Calu3 (cell line): ENCODE measurements around the gene DLK1. TPM values are rescaled to one million over a fixed set of nuclear protein-coding genes. Genes with fewer than 3 reads are reported as not detected.

Source experiments
- BruUV-seq: library from RNA; stranded (reverse); fragments of 400-500 nt; replicated peaks from 2 replicates; lab custom pipeline; 2021; lab: Mats Ljungman, UMichigan
- CTCF ChIA-PET: fragments of 300-600 bp; sonication (Branson Sonifier 250); formaldehyde crosslinking; loops from one replicate; lab custom pipeline; 2022; ENCODE audit warnings: antibody characterized with exemption; lab: Charles Lee
- DNase-seq: peaks from one replicate; pipeline ENCODE4 v3.0.0; 2022
- H3K27ac Mint-ChIP-seq: one replicate; pipeline ENCODE4 v1.8.0; 2022; ENCODE audit warnings: mixed read lengths; ENCODE audit not compliant: unreplicated experiment
- H3K27me3 Mint-ChIP-seq: one replicate; pipeline ENCODE4 v1.8.0; 2022; ENCODE audit warnings: mixed read lengths; ENCODE audit not compliant: unreplicated experiment
- H3K36me3 Mint-ChIP-seq: one replicate; pipeline ENCODE4 v1.8.0; 2022; ENCODE audit warnings: mild to moderate bottlenecking, moderate library complexity, mixed read lengths; ENCODE audit not compliant: insufficient read depth, unreplicated experiment
- H3K4me1 Mint-ChIP-seq: one replicate; pipeline ENCODE4 v1.8.0; 2022; ENCODE audit warnings: mild to moderate bottlenecking, low read depth, mixed read lengths; ENCODE audit not compliant: unreplicated experiment
- H3K4me3 Mint-ChIP-seq: one replicate; pipeline ENCODE4 v1.8.0; 2022; ENCODE audit warnings: mild to moderate bottlenecking, low read depth, moderate library complexity, mixed read lengths; ENCODE audit not compliant: unreplicated experiment
- H3K9me3 Mint-ChIP-seq: one replicate; pipeline ENCODE4 v1.8.0; 2022; ENCODE audit warnings: low read depth, mixed read lengths; ENCODE audit not compliant: unreplicated experiment
- intact Hi-C: fragments of 100-400 bp; cut with micrococcal nuclease; formaldehyde crosslinking; loops from one replicate; pipeline ENCODE4 v1.10.0; 2022; ENCODE audit not compliant: unreplicated experiment
- total RNA-seq: library from RNA; stranded (reverse); gene quantifications from 2 replicates; pipeline ENCODE4 v1.2.3, GENCODE V29; 2022
- TF ChIP-seq, protein P1 (sequence below): fragments of 200-600 bp; IDR thresholded peaks from one replicate; pipeline ENCODE4 v1.8.0; 2022; ENCODE audit warnings: antibody characterized with exemption; ENCODE audit not compliant: unreplicated experiment

The DLK1 gene
- total RNA-seq, 1 experiment from 2014 or later = not detected

DNA sequence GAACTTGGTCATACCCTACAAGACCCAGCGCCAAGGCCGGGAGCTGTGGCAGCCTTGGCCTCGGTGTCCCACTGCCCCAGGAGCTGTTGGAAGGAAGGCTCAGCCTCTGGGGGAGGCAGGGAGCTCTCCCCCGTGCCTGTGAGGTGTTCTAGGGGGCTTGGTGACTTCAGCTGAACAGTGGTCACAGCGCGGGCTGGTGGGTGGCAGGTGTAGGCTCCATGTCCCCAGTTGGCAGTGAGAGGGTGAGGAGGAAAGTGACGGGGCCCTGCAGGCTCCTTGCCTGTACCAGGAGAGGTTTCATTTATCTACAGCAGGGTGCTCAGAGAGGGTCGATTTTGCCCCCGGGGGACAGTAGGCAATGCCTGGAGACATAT is 47.5 kb downstream of the DLK1 start:
- Mint-ChIP-seq H3K4me3 (no peak overlapping the region), H3K27ac (no peak overlapping the region), H3K4me1 (no peaks in the 10 kb centered on the region), H3K9me3 (no peaks in the 10 kb centered on the region), H3K27me3 (peaks cover 100% of the 10 kb centered on the region), H3K36me3 (peaks cover 5% of the 10 kb centered on the region)
- no TSS peak for BruUV-seq
- CTCF ChIA-PET = no interaction called here
- intact Hi-C loops = no loop called here
- DNase-seq = no peak
- TF ChIP-seq, protein P1, sequence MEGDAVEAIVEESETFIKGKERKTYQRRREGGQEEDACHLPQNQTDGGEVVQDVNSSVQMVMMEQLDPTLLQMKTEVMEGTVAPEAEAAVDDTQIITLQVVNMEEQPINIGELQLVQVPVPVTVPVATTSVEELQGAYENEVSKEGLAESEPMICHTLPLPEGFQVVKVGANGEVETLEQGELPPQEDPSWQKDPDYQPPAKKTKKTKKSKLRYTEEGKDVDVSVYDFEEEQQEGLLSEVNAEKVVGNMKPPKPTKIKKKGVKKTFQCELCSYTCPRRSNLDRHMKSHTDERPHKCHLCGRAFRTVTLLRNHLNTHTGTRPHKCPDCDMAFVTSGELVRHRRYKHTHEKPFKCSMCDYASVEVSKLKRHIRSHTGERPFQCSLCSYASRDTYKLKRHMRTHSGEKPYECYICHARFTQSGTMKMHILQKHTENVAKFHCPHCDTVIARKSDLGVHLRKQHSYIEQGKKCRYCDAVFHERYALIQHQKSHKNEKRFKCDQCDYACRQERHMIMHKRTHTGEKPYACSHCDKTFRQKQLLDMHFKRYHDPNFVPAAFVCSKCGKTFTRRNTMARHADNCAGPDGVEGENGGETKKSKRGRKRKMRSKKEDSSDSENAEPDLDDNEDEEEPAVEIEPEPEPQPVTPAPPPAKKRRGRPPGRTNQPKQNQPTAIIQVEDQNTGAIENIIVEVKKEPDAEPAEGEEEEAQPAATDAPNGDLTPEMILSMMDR = no peak

DNA sequence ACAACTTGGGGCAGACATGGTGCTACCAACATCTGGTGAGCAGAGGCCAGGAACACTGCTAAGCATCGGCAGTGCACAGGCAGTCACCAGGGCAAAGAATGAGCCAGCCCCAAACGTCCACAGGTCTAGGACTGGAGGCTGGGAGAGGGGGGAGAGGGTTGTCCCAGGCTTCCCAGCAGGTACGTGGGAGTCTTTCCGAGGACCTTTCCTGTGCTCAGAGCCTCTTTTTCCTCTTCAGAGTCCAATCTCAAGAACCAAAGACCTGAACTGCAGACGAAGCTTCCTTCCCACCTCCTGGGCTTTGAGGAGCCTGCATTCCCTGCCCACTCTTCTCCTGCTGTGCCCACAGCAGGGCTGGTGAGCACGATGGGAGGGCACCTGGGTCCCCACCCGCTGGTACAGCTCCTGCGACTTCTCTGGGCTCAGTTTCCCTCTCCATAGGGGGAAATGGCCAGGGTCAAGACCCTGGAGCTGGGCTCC is 48.7 kb downstream of the DLK1 start:
- CTCF ChIA-PET = interaction anchor here (0.6 kb wide), 1 partner anchor 818 kb away, joined by 5 read pairs; no protein-coding TSS in a partner anchor
- Mint-ChIP-seq H3K27me3 (peaks cover 100% of the 10 kb centered on the region), H3K4me1 (no peaks in the 10 kb centered on the region), H3K4me3 (no peak overlapping the region), H3K27ac (no peak overlapping the region), H3K9me3 (no peaks in the 10 kb centered on the region), H3K36me3 (peaks cover 5% of the 10 kb centered on the region)
- TF ChIP-seq, protein P1 = no peak
- no peak for DNase-seq
- intact Hi-C loops = no loop called here
- no TSS peak for BruUV-seq

DNA sequence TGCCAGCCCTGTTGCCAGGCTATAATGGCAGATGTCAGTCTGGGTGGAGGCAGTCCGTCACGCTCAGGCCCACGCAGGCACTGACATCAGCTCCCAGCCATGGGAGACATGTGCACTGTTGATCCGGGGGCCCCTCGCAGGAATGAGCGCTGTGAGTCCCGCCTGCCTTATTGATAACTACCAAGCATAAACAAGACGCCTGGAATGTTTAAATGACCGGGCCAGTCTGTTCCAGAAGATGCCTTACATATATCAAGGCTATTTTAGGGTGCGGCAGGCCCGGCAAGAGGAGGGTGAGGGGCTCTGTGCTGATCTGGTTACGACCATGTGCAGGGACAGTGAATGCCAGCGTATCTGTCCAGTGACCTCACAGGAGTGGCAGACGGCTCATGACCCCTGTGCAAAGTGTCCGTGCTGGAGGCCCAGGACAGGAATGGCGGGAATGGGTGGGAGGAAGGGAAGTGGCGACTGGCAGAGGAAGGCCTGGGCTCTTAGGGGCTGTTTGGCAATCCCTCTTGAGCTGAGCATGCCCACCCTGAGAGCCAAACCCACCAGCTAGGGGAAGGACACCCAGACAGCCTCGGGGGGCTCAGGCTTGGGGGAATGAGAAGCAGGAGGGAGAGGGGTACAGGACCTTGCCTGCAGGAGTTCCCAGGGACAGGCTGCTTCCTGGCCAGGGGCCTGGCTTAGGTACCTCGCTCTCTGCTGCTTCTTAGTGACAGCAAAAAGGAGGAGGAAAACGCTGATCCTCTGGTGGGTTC is 49.3 kb downstream of the DLK1 start:
- BruUV-seq = no TSS peak
- Mint-ChIP-seq H3K27me3 (peaks cover 99% of the 10 kb centered on the region), H3K36me3 (peaks cover 5% of the 10 kb centered on the region), H3K27ac (no peak overlapping the region), H3K9me3 (no peaks in the 10 kb centered on the region), H3K4me3 (no peak overlapping the region), H3K4me1 (no peaks in the 10 kb centered on the region)
- no peak for DNase-seq
- TF ChIP-seq, protein P1 = no peak
- CTCF ChIA-PET = interaction anchor here (0.6 kb wide), 1 partner anchor 818 kb away, joined by 5 read pairs; no protein-coding TSS in a partner anchor
- intact Hi-C loops = no loop called here

DNA sequence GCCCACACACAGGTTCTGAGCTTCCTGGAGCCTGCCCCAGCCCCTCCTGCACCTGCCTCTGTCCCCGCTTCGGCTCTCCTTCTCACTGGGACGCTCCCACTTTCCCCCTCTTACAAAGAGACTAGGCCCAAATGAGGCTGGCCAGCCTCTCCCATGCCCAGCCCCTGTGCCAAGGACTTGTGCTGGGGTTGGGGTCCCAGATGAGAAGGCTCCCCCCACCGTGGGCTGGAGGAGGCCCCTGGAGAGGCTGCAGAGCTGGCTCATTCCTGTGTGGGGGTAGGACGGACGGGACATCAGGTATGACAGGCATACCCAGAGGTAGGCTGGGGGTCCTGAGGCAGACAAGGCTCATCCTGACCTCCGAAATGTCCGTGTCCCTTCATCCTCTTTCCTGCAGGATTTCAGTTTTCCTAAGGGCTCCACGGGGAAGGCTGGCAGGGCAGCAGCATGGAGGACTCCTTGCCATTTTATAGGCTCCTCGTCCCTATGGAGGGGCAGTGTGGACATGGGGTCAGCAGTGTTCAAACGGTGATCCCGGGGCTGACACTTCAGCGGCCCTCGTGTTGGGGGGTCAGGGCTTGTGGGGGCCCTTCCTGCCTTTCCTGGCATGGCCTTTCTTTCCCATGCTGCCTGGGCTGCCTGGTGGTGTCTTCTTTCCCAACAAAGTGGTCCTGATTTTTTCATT is 50.1 kb downstream of the DLK1 start:
- Mint-ChIP-seq H3K27ac (no peak overlapping the region), H3K36me3 (peaks cover 5% of the 10 kb centered on the region), H3K9me3 (no peaks in the 10 kb centered on the region), H3K27me3 (peaks cover 91% of the 10 kb centered on the region), H3K4me1 (no peaks in the 10 kb centered on the region), H3K4me3 (no peak overlapping the region)
- intact Hi-C loops = no loop called here
- no peak for DNase-seq
- TF ChIP-seq, protein P1 = no peak
- CTCF ChIA-PET = no interaction called here
- no TSS peak for BruUV-seq
